Ovary (tissue), 9 donors: ENCODE results near the gene SIPA1L2. TPM values are rescaled to one million over a fixed set of nuclear protein-coding genes. Genes with fewer than 3 reads are reported as not detected.

Source experiments
- DNase-seq, 5 donors: peaks; one replicate each; pipeline ENCODE4 v3.0.0-alpha.2; 2019 to 2020
- H3K27ac ChIP-seq, 2 donors: fragments of 200-600 bp; one replicate each; pipeline versions ENCODE4 v1.5.1 to v1.8.0; 2019 to 2022
- H3K27me3 ChIP-seq: fragments of 200-600 bp; one replicate; pipeline ENCODE4 v1.8.0; 2022
- H3K36me3 ChIP-seq: fragments of 200-600 bp; sonication (generic); one replicate; pipeline ENCODE4 v1.5.1; 2019
- H3K4me1 ChIP-seq: one replicate; pipeline ENCODE4 v1.8.1; 2013; ENCODE audit warnings: mild to moderate bottlenecking, moderate library complexity; ENCODE audit not compliant: insufficient read depth
- H3K4me3 ChIP-seq: fragments of 200-600 bp; sonication (generic); one replicate; pipeline ENCODE4 v1.5.1; 2017
- H3K9me3 ChIP-seq, 2 donors: fragments of 200-600 bp in 1 of 2; sonication (generic) in 1 of 2; one replicate each; pipeline versions ENCODE4 v1.5.1 to v1.8.1; 2013 to 2019; ENCODE audit warnings: mild to moderate bottlenecking in 1 of 2, moderate library complexity in 1 of 2
- CTCF ChIP-seq, 3 donors: fragments of 450-650 bp in 2 of 3; fragments of 200-600 bp in 1 of 3; IDR thresholded peaks; one replicate each; pipeline versions ENCODE4 v1.5.1 to v1.8.0; 2016 to 2022; ENCODE audit warnings: antibody characterized with exemption in 3 of 3, mild to moderate bottlenecking in 1 of 3
- EP300 ChIP-seq: sonication (generic); formaldehyde crosslinking; IDR thresholded peaks from one replicate; pipeline ENCODE4 v1.6.1; 2017; ENCODE audit warnings: antibody characterized with exemption
- POLR2A ChIP-seq: fragments of 450-650 bp; IDR thresholded peaks from one replicate; pipeline ENCODE4 v1.6.1; 2017; ENCODE audit warnings: antibody characterized with exemption, mild to moderate bottlenecking, moderate library complexity
- WGBS, 3 donors: extraction: QIAGEN DNeasy Blood & Tissue Kit in 1 of 3; methylation state at CpG; one replicate each; pipeline versions ENCODE4 v1.1.5 to v1.1.7; 2013 to 2017; 5-methylcytosine and 5-hydroxymethylcytosine counted together
- intact Hi-C, 4 donors: fragments of 100-400 bp; cut with DNase I; formaldehyde crosslinking; loops; one replicate each; pipeline versions ENCODE4 v1.11.0 to v1.15.1; 2022 to 2023
- polyA plus RNA-seq, 2 donors: library from polyadenylated mRNA; stranded (reverse); fragments of 200-250 nt in 1 of 2; fragments of 350-450 nt in 1 of 2; fragmentation: Illumina TruSeq in 1 of 2; extraction: RNeasy Lipid Tissue Mini Kit (QIAGEN cat#74804) in 1 of 2; gene quantifications; one replicate each; pipeline ENCODE4 v1.2.3, GENCODE V29; 2013 to 2014
- total RNA-seq, 7 donors: library from RNA; depleted of rRNA in 2 of 7; stranded (reverse); fragments of >200 nt in 2 of 7; fragmentation: NEBNext Ultra II Directional in 3 of 7; extraction: Animal tissue kit (Norgen Biotek cat#: 25700) in 3 of 7; gene quantifications; one replicate each; pipeline versions ENCODE4 v1.1.0 to v1.2.4, GENCODE V29; 2016 to 2023
- donor health status: DM: no; HTN: no; CAD: no; lungs with moderate emphysema.
- donor health status: DM: no; HTN: no; CAD: no.
- donor health status: Bipolar disorder and iron deficiency.
- donor health status: DM: yes; HTN: yes; CAD: no.
- donor health status: DM: no; HTN: no; CAD: no.
- donor health status: DM: yes; HTN: yes; CAD: no.

SIPA1L2 gene
- total and polyA plus RNA-seq, 9 donors = 12.3 to 52.9 (median 20.1) TPM

DNA sequence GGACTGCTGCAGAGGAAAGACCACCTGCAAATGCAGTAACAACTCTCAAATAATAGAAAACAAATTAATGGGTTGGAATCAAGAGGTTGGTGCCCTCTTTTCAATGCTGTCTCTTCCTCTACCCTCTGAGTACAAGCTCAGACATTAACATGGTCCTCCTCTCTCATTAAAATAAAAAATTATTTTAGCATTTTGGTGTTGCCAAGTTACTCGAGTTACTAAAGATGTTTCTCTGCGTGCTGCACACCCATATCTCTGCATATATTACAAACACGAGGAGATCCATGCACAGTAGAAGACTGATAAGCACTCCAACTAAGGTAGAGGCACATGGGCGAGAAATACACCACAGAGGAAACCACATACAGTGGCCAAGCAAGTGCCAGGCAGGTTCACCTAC lies 21.5 kb downstream of the SIPA1L2 start:
- Histone ChIP-seq H3K27ac (no peak overlapping the region), H3K4me3 (no peak overlapping the region), H3K9me3 (no peaks in the 10 kb centered on the region), H3K27me3 (no peaks in the 10 kb centered on the region), H3K4me1 (peaks cover 5% of the 10 kb centered on the region), H3K36me3 (no peaks in the 10 kb centered on the region)
- WGBS, 3 donors = 79 to 84% (median 79%) methylated on average over 4 of the region's 4 CpGs
- intact Hi-C loops = no loop called here
- no peak for TF ChIP-seq CTCF (IDR thresholded peaks at IDR 0.05)
- no peak for TF ChIP-seq POLR2A
- TF ChIP-seq EP300 = no peak
- no peak for DNase-seq

DNA sequence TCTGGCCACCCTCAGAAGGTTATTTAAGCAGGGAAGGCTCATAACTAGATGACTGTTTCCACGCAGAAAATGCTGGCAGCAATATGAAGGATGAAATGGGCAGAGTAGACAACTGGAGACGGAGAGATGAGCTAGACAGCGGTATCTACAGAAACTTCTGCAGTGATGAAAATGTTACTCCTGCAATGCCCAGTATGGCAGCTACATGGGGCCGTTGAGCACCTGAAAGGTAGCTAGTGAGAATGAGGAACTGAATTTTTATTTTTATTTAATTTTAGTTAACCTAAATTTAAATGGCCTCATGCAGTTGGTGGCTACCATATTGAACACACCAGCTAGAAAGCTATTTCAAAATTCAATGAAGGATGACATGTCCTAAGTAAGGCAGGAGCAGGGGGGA lies 27.3 kb downstream of the SIPA1L2 start:
- TF ChIP-seq CTCF (IDR thresholded peaks at IDR 0.05) (no peak), POLR2A (no peak), EP300 (no peak)
- H3K9me3 ChIP-seq = no peaks in the 10 kb centered on the region
- no peaks in the 10 kb centered on the region for H3K36me3 ChIP-seq
- H3K27ac ChIP-seq = no peak overlapping the region
- no peak overlapping the region for H3K4me3 ChIP-seq
- WGBS, 3 donors = 92 to 97% (median 95%) methylated on average over 4 of the region's 4 CpGs
- DNase-seq = no peak
- peaks cover 6% of the 10 kb centered on the region for H3K4me1 ChIP-seq
- H3K27me3 ChIP-seq = no peaks in the 10 kb centered on the region
- intact Hi-C loops = no loop called here

- TF ChIP-seq EP300 (no peak), CTCF (IDR thresholded peaks at IDR 0.05) (no peak), POLR2A (no peak)
- Histone ChIP-seq H3K9me3 (no peaks in the 10 kb centered on the region), H3K36me3 (no peaks in the 10 kb centered on the region), H3K27ac (no peak overlapping the region), H3K4me3 (no peak overlapping the region), H3K4me1 (peaks cover 9% of the 10 kb centered on the region), H3K27me3 (no peaks in the 10 kb centered on the region)
- intact Hi-C loops = no loop called here
- WGBS, 3 donors = 47 to 63% (median 48%) methylated on average over 6 of the region's 6 CpGs
- no peak for DNase-seq
Observed at GRCh38 chr1:232600424-232601258, 29.3 kb downstream of the SIPA1L2 start.

DNA sequence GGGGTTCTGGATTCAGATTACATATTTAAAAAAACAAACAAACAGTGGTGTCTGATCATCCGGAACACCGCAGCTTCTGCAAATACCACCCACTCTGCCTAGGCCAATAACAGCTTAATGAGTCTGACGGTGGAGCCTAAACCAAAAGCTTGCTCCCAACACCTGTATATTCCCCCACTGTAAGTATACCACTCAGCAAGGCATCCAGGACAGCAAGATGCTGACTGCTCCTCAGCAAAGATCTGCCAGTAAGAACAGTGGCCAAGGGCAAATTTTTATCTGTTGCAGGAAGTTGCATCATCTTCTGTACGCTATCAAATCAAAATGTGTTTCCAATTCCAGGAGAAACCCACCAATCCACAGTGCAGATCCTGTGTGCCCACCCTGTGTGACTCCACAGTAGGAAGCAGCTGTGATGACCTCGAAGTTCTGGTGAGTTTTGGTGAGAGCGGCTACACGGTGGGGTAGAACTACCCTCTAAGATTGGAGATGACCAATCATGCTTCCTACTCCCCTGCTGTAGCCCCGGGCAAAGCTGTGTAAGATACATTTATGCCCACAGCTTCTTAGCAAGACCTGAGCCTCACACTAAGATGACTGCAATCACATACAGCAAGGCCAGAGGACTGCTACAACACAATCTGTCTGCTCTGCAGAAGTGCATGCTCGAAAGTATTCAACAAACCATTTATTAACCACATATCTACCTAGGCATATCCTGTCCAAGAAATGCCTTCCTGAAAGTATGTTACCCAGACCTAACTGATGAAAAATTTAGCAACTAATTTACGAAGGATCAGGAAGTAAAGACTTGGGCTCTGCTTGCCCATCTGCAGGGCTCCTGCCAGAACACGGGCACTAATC lies 30.5 kb downstream of the SIPA1L2 start:
- no peak overlapping the region for H3K27ac ChIP-seq
- no peak for DNase-seq
- TF ChIP-seq EP300 (no peak), POLR2A (no peak), CTCF (IDR thresholded peaks at IDR 0.05) (no peak)
- H3K4me1 ChIP-seq = peaks cover 9% of the 10 kb centered on the region
- intact Hi-C loops = no loop called here
- H3K4me3 ChIP-seq = no peak overlapping the region
- H3K9me3 ChIP-seq = no peaks in the 10 kb centered on the region
- no peaks in the 10 kb centered on the region for H3K27me3 ChIP-seq
- WGBS, 3 donors = 68 to 79% (median 72%) methylated on average over 11 of the region's 11 CpGs
- H3K36me3 ChIP-seq = no peaks in the 10 kb centered on the region
